CD4-positive, CD25-positive, alpha-beta regulatory T cell (primary cell): Measurements from ENCODE around the gene SERTAD2. TPM values are rescaled to one million over a fixed set of nuclear protein-coding genes. Genes with fewer than 3 reads are reported as not detected.

Experiments
- ATAC-seq, 2 donors: fragments of 150-1000 bp; cut with Tn5 transposase; one replicate each; pipeline ENCODE4 v1.10.0; 2021; ENCODE audit warnings: low read depth in 2 of 2, moderate number of reproducible peaks in 2 of 2, moderate library complexity in 1 of 2
- DNase-seq, 3 donors: peaks; one replicate each; pipeline versions ENCODE4 v3.0.0 to v3.0.0-alpha.2; 2012 to 2022; ENCODE audit warnings: mixed read lengths in 1 of 3
- H3K27ac ChIP-seq: one replicate; pipeline ENCODE4 v1.7.0; 2013; ENCODE audit warnings: mild to moderate bottlenecking, low read length; ENCODE audit not compliant: insufficient read depth, poor library complexity, severe bottlenecking
- H3K27me3 ChIP-seq: one replicate; pipeline ENCODE4 v1.7.0; 2013; ENCODE audit warnings: low read length; ENCODE audit not compliant: control insufficient read depth, insufficient read depth
- H3K36me3 ChIP-seq: one replicate; pipeline ENCODE4 v1.7.0; 2013; ENCODE audit warnings: mild to moderate bottlenecking, low read length, moderate library complexity; ENCODE audit not compliant: control insufficient read depth, insufficient read depth
- H3K4me1 ChIP-seq: 2 replicates; pipeline ENCODE4 v1.7.0; 2013; ENCODE audit warnings: mild to moderate bottlenecking, low read length; ENCODE audit not compliant: insufficient read depth, control insufficient read depth, poor library complexity, severe bottlenecking
- H3K4me3 ChIP-seq: one replicate; pipeline ENCODE4 v1.7.0; 2013; ENCODE audit warnings: low read depth, mild to moderate bottlenecking, low read length, moderate library complexity
- H3K9me3 ChIP-seq, 2 experiments: 1 replicate in 1 of 2; 2 replicates in 1 of 2; pipeline ENCODE4 v1.7.0; 2013; ENCODE audit warnings: low read length in 2 of 2, mild to moderate bottlenecking in 1 of 2, moderate library complexity in 1 of 2; ENCODE audit not compliant: control insufficient read depth in 2 of 2
- H3K27ac Mint-ChIP-seq, 3 donors: one replicate each; pipeline ENCODE4 v1.8.0; 2020 to 2022; ENCODE audit warnings: mild to moderate bottlenecking in 3 of 3, mixed read lengths in 3 of 3, moderate library complexity in 2 of 3
- H3K27me3 Mint-ChIP-seq: one replicate; pipeline ENCODE4 v1.8.0; 2022; ENCODE audit warnings: mild to moderate bottlenecking, mixed read lengths
- H3K36me3 Mint-ChIP-seq: one replicate; pipeline ENCODE4 v1.8.0; 2020; ENCODE audit warnings: mixed read lengths
- H3K4me1 Mint-ChIP-seq, 4 donors: one replicate each; pipeline ENCODE4 v1.8.0; 2020 to 2022; ENCODE audit warnings: mixed read lengths in 4 of 4, mild to moderate bottlenecking in 1 of 4
- H3K4me3 Mint-ChIP-seq, 4 donors: one replicate each; pipeline ENCODE4 v1.8.0; 2020 to 2022; ENCODE audit warnings: mild to moderate bottlenecking in 4 of 4, mixed read lengths in 4 of 4, moderate library complexity in 3 of 4
- H3K9me3 Mint-ChIP-seq, 7 donors: one replicate each; pipeline ENCODE4 v1.8.0; 2020 to 2022; ENCODE audit warnings: mixed read lengths in 7 of 7, mild to moderate bottlenecking in 3 of 7, moderate library complexity in 2 of 7
- polyA plus RNA-seq, 4 donors: library from polyadenylated mRNA; unstranded; fragments of 300-500 nt; fragmentation: Illumina TruSeq; gene quantifications; one replicate each; pipeline ENCODE4 v1.2.3, GENCODE V29; 2021
- total RNA-seq: library from RNA; stranded (reverse); gene quantifications from one replicate; pipeline ENCODE4 v1.2.3, GENCODE V29; 2022

SERTAD2 gene
- total and polyA plus RNA-seq, 5 donors from 2014 or later = 4.2 to 33.5 (median 6.2) TPM

DNA sequence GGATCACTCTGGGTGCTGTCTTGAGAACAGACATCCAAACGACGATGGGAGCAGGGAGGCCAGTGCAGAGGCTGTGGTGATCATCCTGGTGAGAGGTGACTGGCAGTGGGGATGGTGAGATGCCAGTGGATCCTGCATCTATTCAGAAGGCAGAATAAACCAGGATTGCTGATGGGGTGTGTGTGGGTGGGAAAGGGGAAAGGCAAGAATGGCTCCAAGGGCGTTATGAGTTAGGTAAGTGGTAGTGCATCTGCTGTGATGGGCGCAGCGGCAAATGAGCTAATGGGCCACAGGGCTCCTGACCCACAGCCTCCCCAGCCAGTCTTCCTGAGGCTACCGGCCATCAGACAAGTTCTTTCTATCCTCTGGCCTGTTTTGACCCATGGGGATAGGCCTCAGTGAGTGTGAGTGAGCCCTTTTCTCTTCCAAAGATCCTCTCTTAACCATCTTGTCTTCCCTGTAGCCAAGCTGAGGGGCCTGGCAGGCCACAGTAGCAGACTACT, 29.6 kb downstream of the SERTAD2 start:
- no peak overlapping the region for H3K27ac ChIP-seq

DNA sequence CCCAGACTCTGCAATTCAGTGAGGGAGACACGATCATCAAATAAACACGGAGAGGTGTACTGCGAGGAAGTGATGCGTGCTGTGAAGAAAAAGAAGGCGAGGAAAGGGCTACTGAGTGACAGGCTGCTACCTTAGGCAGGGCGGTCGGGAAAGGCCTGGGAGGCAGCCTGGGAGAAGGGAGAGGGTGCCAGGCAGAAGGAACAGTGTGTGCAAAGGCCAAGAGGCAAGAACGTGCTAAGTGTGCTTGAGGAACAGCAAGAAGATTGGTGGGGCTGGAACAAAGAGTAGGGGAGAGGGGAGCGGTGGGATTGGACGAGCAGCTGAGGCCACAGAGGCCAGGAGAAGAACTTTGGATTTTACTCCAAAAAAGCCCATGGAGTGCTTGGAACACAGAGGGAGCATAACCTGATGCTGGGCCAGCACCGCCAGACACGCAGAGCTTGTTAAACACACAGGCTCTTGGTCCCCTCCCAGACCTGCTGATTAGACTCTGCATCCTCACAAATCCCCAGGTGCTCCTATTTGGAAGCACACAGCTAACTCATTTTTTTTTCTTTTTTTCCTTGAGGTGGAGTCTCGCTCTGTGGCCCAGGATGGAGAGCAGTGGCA, 30.4 kb downstream of the SERTAD2 start:
- Histone ChIP-seq H3K4me3 (no peak overlapping the region), H3K4me1 (no peaks in the 10 kb centered on the region), H3K27ac (no peak overlapping the region), H3K36me3 (no peaks in the 10 kb centered on the region), H3K9me3 (no peaks in the 10 kb centered on the region), H3K27me3 (no peaks in the 10 kb centered on the region)
- no peak for DNase-seq
- no peak for ATAC-seq
- H3K27ac Mint-ChIP-seq = peak overlapping the region in 1 of 3 donors; percentile 82
- no peak overlapping the region for H3K4me3 Mint-ChIP-seq
- no peaks in the 10 kb centered on the region for H3K36me3 Mint-ChIP-seq
- H3K9me3 Mint-ChIP-seq = no peaks in the 10 kb centered on the region
- no peaks in the 10 kb centered on the region for H3K27me3 Mint-ChIP-seq
- peaks cover 0 to 8% (median 3%) of the 10 kb centered on the region in 4 donors for H3K4me1 Mint-ChIP-seq

More for the DNA sequence above, 29.6 kb downstream of the SERTAD2 start:
- Mint-ChIP-seq H3K36me3 (no peaks in the 10 kb centered on the region), H3K4me3 (no peak overlapping the region), H3K4me1 (peaks cover 0 to 8% (median 3%) of the 10 kb centered on the region in 4 donors), H3K27ac (no peak overlapping the region), H3K27me3 (no peaks in the 10 kb centered on the region), H3K9me3 (no peaks in the 10 kb centered on the region)
- no peak for ATAC-seq
- DNase-seq = no peak
- Histone ChIP-seq H3K27me3 (no peaks in the 10 kb centered on the region), H3K4me3 (no peak overlapping the region), H3K4me1 (no peaks in the 10 kb centered on the region), H3K36me3 (no peaks in the 10 kb centered on the region), H3K9me3 (no peaks in the 10 kb centered on the region)

DNA sequence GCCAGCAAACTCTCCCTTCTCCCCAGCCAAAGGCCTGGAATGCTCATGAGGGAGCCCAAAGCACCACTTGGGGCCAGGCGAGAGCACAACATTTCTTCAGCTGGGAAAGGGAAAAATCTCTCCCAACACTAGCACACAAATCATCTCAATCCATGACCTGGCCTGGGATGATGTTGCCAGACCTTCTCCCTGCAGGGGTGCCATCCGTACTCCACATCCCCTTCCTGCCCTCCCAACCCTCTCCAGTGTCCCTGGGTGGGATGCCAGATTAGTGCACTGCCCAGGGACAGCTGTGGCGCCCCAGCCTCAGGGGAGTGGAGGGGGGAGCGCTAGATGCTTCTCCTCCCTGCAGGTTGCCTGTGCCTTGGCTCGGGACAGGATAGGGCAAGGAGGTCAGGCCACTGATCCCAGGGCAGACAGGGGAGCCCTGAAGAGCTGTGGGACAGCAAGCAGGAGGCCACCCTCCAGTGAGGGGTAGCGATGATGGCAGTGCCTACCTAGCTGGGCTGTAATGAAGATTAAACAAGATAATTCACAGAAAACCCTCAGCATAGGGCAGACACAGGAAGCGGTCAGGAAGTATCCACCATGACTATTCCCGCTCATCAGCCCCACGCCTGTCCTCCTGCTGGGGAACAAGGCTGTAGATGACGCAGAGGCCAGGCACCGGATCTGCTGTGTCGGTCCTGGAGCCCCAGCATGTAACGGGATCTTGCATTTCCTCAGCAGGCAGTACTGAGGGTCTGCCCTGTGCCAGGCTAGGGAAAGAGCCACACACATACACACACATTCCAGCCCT, 31.1 kb downstream of the SERTAD2 start:
- Mint-ChIP-seq H3K4me1 (peaks cover 0 to 8% (median 3%) of the 10 kb centered on the region in 4 donors), H3K27ac (peak overlapping the region in 1 of 3 donors; percentile 82), H3K4me3 (no peak overlapping the region), H3K27me3 (no peaks in the 10 kb centered on the region), H3K36me3 (no peaks in the 10 kb centered on the region), H3K9me3 (no peaks in the 10 kb centered on the region)
- H3K36me3 ChIP-seq = no peaks in the 10 kb centered on the region
- ATAC-seq (no peak), DNase-seq (no peak)
- no peaks in the 10 kb centered on the region for H3K9me3 ChIP-seq
- H3K4me1 ChIP-seq = no peaks in the 10 kb centered on the region
- no peak overlapping the region for H3K27ac ChIP-seq
- H3K4me3 ChIP-seq = no peak overlapping the region
- no peaks in the 10 kb centered on the region for H3K27me3 ChIP-seq

DNA sequence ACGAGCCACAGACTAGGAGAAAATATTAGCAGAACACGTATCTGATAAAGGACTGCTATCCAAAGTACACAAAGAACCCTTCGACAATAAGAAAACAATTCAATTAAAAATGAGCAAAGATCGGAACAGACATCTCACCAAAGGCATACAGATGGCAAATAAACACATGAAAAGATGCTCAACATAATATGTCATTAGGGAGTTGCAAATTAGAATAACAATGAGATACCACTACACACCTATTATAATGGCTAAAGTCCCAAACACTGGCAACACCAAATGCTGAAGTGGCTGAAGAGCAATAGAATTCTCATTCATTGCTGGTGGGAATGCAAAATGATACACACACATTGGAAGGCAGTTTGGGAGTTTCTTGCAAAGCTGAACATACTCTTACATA, 33.1 kb downstream of the SERTAD2 start:
- Mint-ChIP-seq H3K4me3 (no peak overlapping the region), H3K27ac (no peak overlapping the region), H3K36me3 (no peaks in the 10 kb centered on the region), H3K27me3 (no peaks in the 10 kb centered on the region), H3K9me3 (no peaks in the 10 kb centered on the region), H3K4me1 (peaks cover 0 to under 1% (median 0%) of the 10 kb centered on the region in 4 donors)
- Histone ChIP-seq H3K27ac (no peak overlapping the region), H3K4me3 (no peak overlapping the region), H3K27me3 (no peaks in the 10 kb centered on the region), H3K4me1 (no peaks in the 10 kb centered on the region), H3K36me3 (no peaks in the 10 kb centered on the region), H3K9me3 (no peaks in the 10 kb centered on the region)
- ATAC-seq (no peak), DNase-seq (no peak)

DNA sequence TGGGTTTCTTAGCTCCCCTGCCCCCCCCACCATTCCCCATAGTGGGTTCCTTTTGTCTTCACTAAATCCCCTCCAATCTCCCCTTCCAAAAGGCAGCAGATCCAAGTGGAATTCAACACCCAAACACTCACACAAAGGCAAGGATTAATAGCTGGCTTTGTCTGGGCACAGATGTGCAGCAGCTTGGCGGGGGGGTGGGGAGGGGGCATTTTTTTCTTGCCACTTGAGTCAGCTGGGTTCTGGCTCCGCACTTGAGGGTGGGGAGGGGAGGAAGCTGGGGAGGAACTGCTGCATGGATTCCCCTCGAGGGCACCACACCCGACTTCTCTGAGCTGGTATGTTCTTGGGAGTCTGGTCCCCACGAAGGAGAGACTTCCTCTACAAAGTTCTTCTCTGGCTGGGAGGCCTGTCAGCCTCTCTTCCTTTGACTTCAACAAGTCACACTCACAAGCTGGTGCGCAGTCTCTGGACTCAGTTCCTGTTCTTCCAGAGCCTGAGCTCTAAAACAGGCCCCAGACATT, 36.0 kb downstream of the SERTAD2 start:
- H3K36me3 Mint-ChIP-seq = no peaks in the 10 kb centered on the region
- H3K27ac Mint-ChIP-seq = no peak overlapping the region
- ATAC-seq = no peak
- H3K27me3 Mint-ChIP-seq = peaks cover 6% of the 10 kb centered on the region
- no peaks in the 10 kb centered on the region for H3K9me3 ChIP-seq
- H3K4me3 Mint-ChIP-seq = no peak overlapping the region
- H3K4me1 ChIP-seq = no peaks in the 10 kb centered on the region
- H3K27me3 ChIP-seq = no peaks in the 10 kb centered on the region
- H3K9me3 Mint-ChIP-seq = no peaks in the 10 kb centered on the region
- H3K4me3 ChIP-seq = no peak overlapping the region
- no peak for DNase-seq
- H3K36me3 ChIP-seq = no peaks in the 10 kb centered on the region
- H3K27ac ChIP-seq = no peak overlapping the region
- no peaks in the 10 kb centered on the region for H3K4me1 Mint-ChIP-seq

DNA sequence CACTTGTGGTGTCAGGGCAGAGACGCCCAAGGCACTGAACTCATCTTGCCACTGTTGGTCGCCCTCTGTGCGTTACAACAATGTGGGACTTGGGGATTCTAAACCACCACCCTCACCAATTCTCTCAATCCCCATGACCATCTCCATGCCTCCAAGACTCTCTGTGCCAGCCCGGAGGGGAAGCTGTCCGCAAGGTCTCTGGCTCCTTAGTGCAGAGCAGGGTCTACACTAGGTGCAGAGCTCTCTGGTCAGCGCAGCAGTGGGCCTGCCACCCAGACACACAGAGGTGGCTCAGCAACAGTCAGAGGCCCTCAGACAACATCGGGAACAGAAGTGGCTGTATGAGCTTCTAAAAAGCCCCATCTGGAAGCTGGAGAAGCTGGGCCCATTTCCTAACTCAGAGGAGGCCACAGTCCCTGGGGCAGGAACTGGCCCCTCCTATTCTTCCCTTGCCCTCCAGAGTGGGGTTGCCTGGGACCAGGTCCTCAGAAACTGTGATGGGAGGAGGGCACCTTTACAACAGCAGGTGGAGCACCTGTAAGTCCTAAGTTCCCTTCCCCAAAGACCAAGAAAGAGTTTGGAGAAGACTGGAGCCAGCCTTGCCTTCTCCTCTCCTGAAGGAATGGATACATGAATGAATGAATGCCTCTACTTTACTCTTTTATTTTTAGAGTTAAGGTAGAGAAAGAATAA, 37.7 kb downstream of the SERTAD2 start:
- Mint-ChIP-seq H3K4me1 (no peaks in the 10 kb centered on the region), H3K27me3 (peaks cover 14% of the 10 kb centered on the region), H3K9me3 (no peaks in the 10 kb centered on the region), H3K27ac (no peak overlapping the region), H3K36me3 (no peaks in the 10 kb centered on the region), H3K4me3 (no peak overlapping the region)
- Histone ChIP-seq H3K4me3 (no peak overlapping the region), H3K36me3 (no peaks in the 10 kb centered on the region), H3K4me1 (no peaks in the 10 kb centered on the region), H3K27me3 (no peaks in the 10 kb centered on the region), H3K9me3 (no peaks in the 10 kb centered on the region), H3K27ac (no peak overlapping the region)
- no peak for DNase-seq
- no peak for ATAC-seq

DNA sequence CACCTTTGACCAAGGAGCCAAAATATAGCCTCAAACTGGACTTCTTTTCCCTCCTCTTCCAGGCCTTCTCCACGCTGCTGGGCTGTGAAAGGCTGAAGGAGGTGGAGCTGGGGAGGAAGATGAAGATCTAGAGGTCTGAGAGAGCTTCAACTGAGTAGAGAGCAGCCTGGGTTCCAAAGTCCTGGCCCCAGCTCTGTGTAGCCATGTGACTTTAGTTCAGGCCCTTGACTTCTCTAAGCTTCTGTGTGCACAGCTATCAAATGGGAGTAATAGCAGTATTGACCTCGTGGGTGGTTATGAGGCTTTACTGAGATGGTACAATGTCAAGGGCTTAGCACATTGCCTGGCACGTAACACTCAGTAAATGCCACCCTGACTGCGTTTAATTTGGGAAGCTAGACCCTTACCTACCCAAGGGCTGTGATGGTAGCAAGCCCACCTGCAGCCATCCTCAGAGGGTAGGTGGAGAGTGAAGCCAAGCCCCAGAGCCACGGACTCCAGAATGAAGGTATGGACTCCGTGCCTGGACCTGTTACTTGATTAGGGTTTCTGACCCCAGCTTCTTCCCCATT, 38.4 kb downstream of the SERTAD2 start:
- Histone ChIP-seq H3K4me3 (no peak overlapping the region), H3K36me3 (no peaks in the 10 kb centered on the region), H3K27me3 (no peaks in the 10 kb centered on the region), H3K27ac (no peak overlapping the region), H3K9me3 (no peaks in the 10 kb centered on the region), H3K4me1 (no peaks in the 10 kb centered on the region)
- DNase-seq (no peak), ATAC-seq (no peak)
- no peak overlapping the region for H3K27ac Mint-ChIP-seq
- no peak overlapping the region for H3K4me3 Mint-ChIP-seq
- no peaks in the 10 kb centered on the region for H3K4me1 Mint-ChIP-seq
- no peaks in the 10 kb centered on the region for H3K36me3 Mint-ChIP-seq
- H3K9me3 Mint-ChIP-seq = no peaks in the 10 kb centered on the region
- H3K27me3 Mint-ChIP-seq = peaks cover 14% of the 10 kb centered on the region
